Measurements from ENCODE around the gene PLXDC2.

PLXDC2 gene

GRCh38 chr10:19935176-19935575 is 118.9 kb downstream of the PLXDC2 start:
- DNase-seq (ENCODE audit: insufficient read length) (no peak), FAIRE-seq (no peak)
- TF ChIP-seq TAF1 (IDR thresholded peaks at IDR 0.05; ENCODE audit: borderline replicate concordance, low read depth, low read length), result no peak
- no peak for TF ChIP-seq POLR2A (IDR thresholded peaks at IDR 0.05; ENCODE audit: low read depth, low read length)
- no peak for TF ChIP-seq POLR2AphosphoS5 (IDR thresholded peaks at IDR 0.05; ENCODE audit: low read depth, low read length)

- FAIRE-seq, result no peak
- TF ChIP-seq POLR2A (IDR thresholded peaks at IDR 0.05; ENCODE audit: low read depth, low read length) (no peak), POLR2AphosphoS5 (IDR thresholded peaks at IDR 0.05; ENCODE audit: low read depth, low read length) (no peak), TAF1 (IDR thresholded peaks at IDR 0.05; ENCODE audit: borderline replicate concordance, low read depth, low read length) (no peak)
- no peak for DNase-seq (ENCODE audit: insufficient read length)
Measured at GRCh38 chr10:19936289-19936688, 120.1 kb downstream of the PLXDC2 start.

- TF ChIP-seq TAF1 (IDR thresholded peaks at IDR 0.05; ENCODE audit: borderline replicate concordance, low read depth, low read length) (no peak), POLR2AphosphoS5 (IDR thresholded peaks at IDR 0.05; ENCODE audit: low read depth, low read length) (no peak), POLR2A (IDR thresholded peaks at IDR 0.05; ENCODE audit: low read depth, low read length) (no peak)
- FAIRE-seq (no peak), DNase-seq (ENCODE audit: insufficient read length) (no peak)
Measured at GRCh38 chr10:19937989-19938388, 121.8 kb downstream of the PLXDC2 start.

- FAIRE-seq (no peak), DNase-seq (ENCODE audit: insufficient read length) (no peak)
- no peak for TF ChIP-seq POLR2A (IDR thresholded peaks at IDR 0.05; ENCODE audit: low read depth, low read length)
- TF ChIP-seq POLR2AphosphoS5 (IDR thresholded peaks at IDR 0.05; ENCODE audit: low read depth, low read length), result no peak
- TF ChIP-seq TAF1 (IDR thresholded peaks at IDR 0.05; ENCODE audit: borderline replicate concordance, low read depth, low read length), result no peak
Measured at GRCh38 chr10:19941206-19941880, 125.1 kb downstream of the PLXDC2 start.

- no peak for FAIRE-seq
- TF ChIP-seq POLR2AphosphoS5 (IDR thresholded peaks at IDR 0.05; ENCODE audit: low read depth, low read length) (no peak), TAF1 (IDR thresholded peaks at IDR 0.05; ENCODE audit: borderline replicate concordance, low read depth, low read length) (no peak), POLR2A (IDR thresholded peaks at IDR 0.05; ENCODE audit: low read depth, low read length) (no peak)
Measured at GRCh38 chr10:19944911-19945663, 128.9 kb downstream of the PLXDC2 start.

GRCh38 chr10:19946245-19946644 is 130.0 kb downstream of the PLXDC2 start:
- no peak for FAIRE-seq
- no peak for DNase-seq (ENCODE audit: insufficient read length)

More at GRCh38 chr10:19944911-19945663, 128.9 kb downstream of the PLXDC2 start:
- DNase-seq (ENCODE audit: insufficient read length), result no peak

GRCh38 chr10:19946791-19947190 is 130.6 kb downstream of the PLXDC2 start:
- DNase-seq (ENCODE audit: insufficient read length) (no peak), FAIRE-seq (no peak)
- TF ChIP-seq POLR2A (IDR thresholded peaks at IDR 0.05; ENCODE audit: low read depth, low read length) (no peak), TAF1 (IDR thresholded peaks at IDR 0.05; ENCODE audit: borderline replicate concordance, low read depth, low read length) (no peak), POLR2AphosphoS5 (IDR thresholded peaks at IDR 0.05; ENCODE audit: low read depth, low read length) (no peak)

More at GRCh38 chr10:19946245-19946644, 130.0 kb downstream of the PLXDC2 start:
- TF ChIP-seq POLR2AphosphoS5 (IDR thresholded peaks at IDR 0.05; ENCODE audit: low read depth, low read length), result no peak
- no peak for TF ChIP-seq POLR2A (IDR thresholded peaks at IDR 0.05; ENCODE audit: low read depth, low read length)
- no peak for TF ChIP-seq TAF1 (IDR thresholded peaks at IDR 0.05; ENCODE audit: borderline replicate concordance, low read depth, low read length)

- FAIRE-seq (no peak), DNase-seq (ENCODE audit: insufficient read length) (no peak)
- TF ChIP-seq POLR2A (IDR thresholded peaks at IDR 0.05; ENCODE audit: low read depth, low read length) (no peak), TAF1 (IDR thresholded peaks at IDR 0.05; ENCODE audit: borderline replicate concordance, low read depth, low read length) (no peak), POLR2AphosphoS5 (IDR thresholded peaks at IDR 0.05; ENCODE audit: low read depth, low read length) (no peak)
Measured at GRCh38 chr10:19947215-19947614, 131.0 kb downstream of the PLXDC2 start.

- TF ChIP-seq POLR2A (IDR thresholded peaks at IDR 0.05; ENCODE audit: low read depth, low read length) (no peak), POLR2AphosphoS5 (IDR thresholded peaks at IDR 0.05; ENCODE audit: low read depth, low read length) (no peak), TAF1 (IDR thresholded peaks at IDR 0.05; ENCODE audit: borderline replicate concordance, low read depth, low read length) (no peak)
- no peak for DNase-seq (ENCODE audit: insufficient read length)
- FAIRE-seq, result no peak
Measured at GRCh38 chr10:19947656-19948055, 131.4 kb downstream of the PLXDC2 start.

GRCh38 chr10:19952224-19953010 is 136.2 kb downstream of the PLXDC2 start:
- no peak for DNase-seq (ENCODE audit: insufficient read length)
- TF ChIP-seq POLR2AphosphoS5 (IDR thresholded peaks at IDR 0.05; ENCODE audit: low read depth, low read length) (no peak), POLR2A (IDR thresholded peaks at IDR 0.05; ENCODE audit: low read depth, low read length) (no peak), TAF1 (IDR thresholded peaks at IDR 0.05; ENCODE audit: borderline replicate concordance, low read depth, low read length) (no peak)
- FAIRE-seq, result no peak

- TF ChIP-seq POLR2A (IDR thresholded peaks at IDR 0.05; ENCODE audit: low read depth, low read length), result no peak
- no peak for TF ChIP-seq TAF1 (IDR thresholded peaks at IDR 0.05; ENCODE audit: borderline replicate concordance, low read depth, low read length)
- no peak for TF ChIP-seq POLR2AphosphoS5 (IDR thresholded peaks at IDR 0.05; ENCODE audit: low read depth, low read length)
- FAIRE-seq, result no peak
Measured at GRCh38 chr10:19954601-19955000, 138.4 kb downstream of the PLXDC2 start.

More at GRCh38 chr10:19954601-19955000, 138.4 kb downstream of the PLXDC2 start:
- DNase-seq (ENCODE audit: insufficient read length), result no peak

Data from GM12892 (cell line).